ENCODE results near the gene PSMG4.
A peak's percentile ranks its signal among the peaks of the same experiment; 100 is the strongest.
"Not testable (repeated sequence)": the region's sequence is repeated elsewhere in the genome, so short reads cannot be mapped to it uniquely, and the experiment has no call there.

The PSMG4 gene

DNA sequence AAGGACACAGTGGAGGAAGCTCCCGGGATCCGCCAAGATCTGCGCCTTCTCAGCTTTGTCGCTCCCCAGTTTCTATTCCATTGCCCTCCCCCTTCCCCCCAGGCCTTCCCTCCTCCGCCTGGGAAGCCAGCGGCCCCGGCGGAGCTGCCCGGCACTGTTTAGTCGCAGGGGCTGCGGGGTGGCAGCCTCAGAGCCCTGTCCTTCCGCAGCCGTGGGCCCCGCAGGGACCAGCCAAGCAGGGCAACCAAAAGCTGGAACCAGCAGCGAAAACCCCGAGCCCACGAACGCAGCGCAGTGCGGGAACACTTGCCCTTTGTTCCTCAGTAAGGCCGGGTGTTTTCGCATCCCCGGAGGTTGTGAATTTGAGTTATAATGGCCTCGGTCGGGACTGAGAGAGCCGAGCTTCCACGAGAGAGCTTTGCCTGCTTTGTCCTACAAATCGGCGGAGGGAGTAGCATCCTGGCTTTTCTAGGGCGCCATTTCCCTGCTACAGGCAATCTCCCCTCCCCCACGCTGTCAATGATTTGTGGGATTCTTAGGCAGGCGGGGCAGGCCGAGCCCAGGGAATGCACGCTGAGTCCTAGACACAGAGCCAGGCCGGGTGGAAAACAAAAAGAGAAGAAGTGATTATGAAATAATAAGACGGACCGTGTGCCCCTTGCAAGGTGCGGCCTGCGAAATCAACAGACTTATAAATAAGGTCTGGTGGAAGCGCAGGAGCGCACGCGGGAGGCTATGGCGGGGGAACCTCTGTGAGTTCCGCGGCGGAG is 27.3 kb upstream of the PSMG4 start:
- DNase-seq, result no peak

DNA sequence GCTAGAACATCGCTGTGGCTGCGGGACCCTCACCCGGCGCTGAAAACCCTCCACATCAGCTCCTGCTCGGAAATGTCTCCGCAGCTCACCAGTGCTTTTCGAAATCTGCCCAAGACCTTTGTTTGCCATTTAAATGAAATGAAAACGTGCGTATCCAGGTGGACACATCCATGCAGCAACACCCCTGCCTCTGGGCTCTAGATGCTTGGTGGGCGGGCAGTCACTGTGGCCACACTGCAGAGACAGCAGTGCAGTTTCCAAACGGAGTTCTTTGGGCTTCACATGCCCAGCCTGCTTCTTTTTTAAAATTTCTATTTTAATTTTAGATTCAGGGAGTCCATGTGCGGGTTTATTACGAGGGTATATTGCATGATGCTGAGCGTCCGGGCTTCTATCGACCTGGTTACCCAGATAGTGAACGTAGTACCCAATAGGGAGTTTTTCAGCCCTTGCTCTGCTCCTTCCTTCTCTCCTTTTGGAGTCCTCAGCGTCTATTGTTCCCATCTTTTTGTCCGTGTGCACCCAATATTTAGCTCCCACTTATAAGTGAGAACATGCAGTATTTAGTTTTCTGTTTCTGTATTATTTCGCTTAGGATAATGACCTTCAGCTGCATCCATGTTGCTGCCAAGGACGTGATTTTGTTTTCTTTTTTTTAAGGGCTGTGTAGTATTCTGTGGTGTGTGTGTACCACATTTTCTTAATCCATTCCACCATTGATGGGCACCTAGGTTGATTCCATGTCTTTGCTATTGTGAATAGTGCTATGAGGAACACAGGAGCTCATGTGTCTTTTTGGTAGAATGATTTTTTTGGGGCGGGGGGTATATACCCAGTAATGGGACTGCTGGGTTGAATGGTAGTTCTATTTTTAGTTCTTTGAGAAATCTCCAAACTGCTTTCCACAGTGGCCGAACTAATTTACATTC is 26.5 kb upstream of the PSMG4 start:
- no peak for DNase-seq

DNA sequence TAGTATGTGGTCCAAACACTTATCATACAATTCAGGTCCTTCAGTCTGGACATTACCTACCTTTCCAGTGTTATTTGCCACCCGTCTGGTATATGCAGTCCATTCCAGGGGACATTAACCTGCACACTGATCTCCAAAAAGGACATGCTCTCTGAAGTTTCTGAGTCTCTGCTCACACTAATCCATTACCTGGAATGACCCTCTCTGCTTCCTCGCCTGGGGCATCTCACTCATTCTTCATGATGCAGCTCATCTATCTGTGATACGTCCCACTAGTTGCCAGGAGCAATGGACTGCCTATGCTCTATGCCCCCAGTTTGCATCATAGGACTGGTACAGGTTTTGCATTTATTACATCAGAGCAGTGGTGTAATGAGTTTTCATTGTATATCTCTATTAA is 25.4 kb upstream of the PSMG4 start:
- DNase-seq, result no peak

DNA sequence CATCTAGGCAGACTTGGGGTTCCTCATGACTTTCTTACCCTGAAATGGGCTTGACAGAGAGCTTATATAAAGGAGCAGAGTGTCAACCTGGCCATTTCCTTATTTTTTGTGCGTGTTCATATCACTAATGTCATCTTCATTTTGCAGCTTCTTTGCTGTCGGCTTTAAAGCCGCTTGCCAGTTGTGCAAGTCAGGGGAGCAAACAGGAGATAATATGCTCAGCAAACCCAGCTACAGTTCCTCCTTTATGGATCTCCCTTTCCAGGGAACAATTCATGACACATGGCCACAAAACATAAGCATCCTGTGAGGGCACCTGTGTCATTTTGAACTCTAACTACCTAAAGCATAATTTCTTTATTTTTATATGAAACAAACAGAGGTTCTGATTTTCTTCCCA is 24.8 kb upstream of the PSMG4 start:
- DNase-seq, result no peak

DNA sequence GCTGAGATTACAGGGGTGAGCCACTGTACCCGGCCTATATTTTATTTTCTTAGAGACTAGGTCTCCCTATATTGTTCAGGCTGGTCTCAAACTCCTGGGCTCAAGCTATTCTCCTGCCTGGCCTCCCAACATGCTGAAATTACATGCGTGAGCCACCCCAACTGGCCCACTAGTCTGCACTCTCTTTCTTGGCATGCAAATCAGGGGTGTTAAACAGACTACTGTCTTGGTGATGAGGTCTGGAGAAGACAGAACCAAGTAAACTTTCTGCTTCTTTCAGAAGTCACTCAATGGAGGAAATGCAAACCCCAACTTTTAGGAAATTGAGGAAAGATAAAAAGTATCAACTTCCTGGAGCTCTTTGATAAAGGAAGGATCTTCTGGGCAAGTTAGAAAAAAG is 23.3 kb upstream of the PSMG4 start:
- DNase-seq, result no peak

DNA sequence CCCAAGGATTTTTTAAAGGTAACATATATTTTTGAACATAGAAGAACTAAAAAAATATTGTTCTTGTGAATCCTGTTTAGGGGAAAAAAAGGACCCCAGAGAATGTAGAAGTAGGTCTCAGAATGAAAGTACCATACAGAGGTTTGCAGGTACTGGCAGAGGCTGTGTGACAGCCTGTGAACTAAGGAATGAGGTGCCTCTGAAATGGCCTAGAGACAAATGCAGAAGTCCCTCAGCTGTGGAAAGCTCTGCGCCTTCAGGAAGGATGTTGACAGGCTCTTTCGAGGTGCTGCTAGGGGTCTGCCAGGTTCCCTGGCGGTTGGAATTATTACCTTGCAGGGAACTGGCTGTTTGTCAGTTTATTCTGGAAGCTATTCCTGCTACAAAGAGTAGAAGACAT is 22.7 kb upstream of the PSMG4 start:
- no peak for DNase-seq

DNA sequence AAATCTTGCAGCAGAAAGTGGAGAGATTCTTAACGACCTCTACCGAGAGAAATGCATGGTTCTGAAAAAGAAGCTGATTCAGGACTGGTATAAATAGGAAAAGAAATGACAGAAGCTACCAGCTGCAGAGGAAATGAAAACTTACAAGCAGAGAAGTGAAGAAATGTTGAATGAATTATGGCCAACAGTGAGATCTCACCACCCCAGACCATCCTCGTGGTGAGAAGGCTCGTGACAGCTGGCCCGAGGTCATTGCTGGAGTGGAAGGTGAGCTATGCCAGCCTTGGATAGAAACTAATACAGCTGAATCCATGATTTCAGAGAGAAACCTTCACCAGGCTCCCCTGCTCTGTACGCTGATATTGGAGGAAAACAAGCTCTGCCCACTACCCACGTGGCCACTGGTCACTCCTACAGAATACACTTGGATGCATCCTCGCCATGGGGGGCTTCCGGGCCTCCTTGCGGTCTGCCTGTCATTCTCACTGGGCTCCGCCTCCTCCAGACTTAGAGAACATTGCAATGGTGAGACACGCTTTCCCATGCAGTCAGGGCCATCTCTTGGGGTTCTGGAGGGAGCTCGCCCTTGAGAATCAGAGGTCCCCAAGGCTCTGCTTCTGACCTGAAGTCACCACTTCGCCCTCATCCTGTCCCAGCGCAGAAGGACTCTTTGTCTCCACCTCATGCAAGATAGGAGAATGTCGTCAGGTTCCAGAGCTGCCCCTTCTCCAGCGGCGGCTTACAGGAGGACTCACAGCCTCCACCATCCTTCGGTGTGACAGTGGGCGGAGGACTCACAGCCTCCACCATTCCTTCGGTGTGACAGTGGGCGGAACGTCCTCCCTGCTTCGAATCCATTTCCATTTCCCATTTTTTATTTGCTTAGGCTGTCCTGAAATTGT is 20.7 kb upstream of the PSMG4 start:
- DNase-seq, result no peak

DNA sequence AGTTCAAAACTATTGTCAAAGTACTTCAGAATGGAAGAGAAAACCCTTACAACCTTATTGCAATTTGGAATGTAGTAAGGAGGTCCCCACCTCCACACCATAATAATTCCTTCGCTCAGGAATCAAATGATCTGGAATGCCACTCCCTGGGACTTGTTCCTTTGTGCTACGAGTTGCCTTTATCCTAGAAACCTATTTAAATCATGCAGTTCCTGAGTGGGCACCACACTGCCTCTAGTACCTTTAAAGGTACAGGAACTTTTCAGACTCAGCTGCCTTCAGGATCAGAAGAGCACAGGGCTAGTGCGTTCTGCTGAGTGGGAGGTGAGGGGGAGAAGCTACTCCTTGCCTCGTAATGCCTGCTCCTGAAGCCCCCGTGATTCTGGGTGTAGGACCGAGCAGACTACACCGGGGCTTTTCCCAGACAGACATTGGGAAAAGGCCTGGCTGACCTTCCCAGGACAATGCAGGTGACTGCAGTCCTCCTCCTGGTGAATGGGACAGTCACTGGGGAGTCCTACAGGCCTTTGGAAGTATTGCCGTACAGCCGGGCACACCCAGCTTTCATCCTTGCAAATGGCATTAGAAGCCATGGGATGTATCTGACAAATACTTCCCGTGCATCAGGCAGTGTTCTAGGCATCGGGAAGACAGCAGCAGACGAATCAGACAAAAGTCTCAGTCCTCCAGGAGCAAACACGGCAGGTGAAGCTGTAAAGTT is 19.5 kb upstream of the PSMG4 start:
- DNase-seq, result no peak

DNA sequence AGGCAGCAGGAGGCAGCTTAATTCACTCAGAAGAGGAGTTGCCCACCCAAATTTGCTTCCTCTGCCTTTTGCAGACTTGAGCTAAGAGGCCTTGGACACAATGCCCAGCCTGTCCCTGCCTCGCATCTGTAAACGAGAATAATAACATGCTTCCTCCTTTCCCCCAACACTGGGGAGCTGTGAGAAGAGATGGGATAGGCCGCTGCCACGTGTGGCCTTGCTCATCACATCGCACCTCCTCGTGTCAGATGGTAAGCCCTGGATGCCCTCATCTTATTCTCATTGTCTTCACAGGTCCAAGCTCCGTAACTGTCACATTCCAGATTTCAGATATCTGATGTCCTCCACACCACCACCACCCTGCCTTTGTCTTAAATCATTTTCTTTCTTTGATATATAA is 18.2 kb upstream of the PSMG4 start:
- DNase-seq, result no peak

DNA sequence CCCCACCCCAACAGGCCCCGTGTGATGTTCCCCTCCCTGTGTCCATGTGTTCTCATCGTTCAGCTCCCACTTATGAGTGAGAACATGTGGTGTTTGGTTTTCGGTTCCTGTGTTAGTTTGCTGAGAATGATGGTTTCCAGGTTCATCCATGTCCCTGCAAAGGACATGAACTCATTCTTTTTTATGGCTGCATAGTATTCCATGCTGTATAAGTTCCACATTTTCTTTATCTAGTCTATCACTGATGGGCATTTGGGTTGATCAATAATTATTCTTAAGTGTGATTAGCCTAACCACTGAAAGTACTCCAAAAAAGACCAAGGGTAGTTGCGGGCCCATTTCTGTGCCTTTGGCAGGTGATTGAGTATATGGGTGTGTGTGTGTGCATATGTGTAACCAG is 17.0 kb upstream of the PSMG4 start:
- DNase-seq, result not testable (repeated sequence)

DNA sequence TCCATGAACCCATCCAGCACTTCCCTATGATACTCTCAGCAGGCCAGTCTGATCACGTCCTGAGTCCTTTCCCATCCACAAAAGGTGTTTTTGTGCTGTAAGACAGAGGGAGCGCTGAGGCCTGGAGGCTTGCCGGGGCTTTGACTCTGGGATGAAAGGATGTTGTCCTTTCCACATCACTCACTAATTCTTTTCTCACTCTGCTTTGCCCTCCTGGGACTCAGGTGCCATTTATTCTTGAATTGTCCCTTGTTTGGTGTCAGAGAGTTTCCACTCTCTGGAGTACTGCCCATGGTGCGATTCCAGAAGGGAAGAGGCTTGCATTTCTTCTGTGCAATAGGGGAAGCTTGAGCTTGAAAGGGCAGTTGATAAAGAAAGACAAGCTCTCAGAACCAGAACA is 16.0 kb upstream of the PSMG4 start:
- DNase-seq, result no peak

DNA sequence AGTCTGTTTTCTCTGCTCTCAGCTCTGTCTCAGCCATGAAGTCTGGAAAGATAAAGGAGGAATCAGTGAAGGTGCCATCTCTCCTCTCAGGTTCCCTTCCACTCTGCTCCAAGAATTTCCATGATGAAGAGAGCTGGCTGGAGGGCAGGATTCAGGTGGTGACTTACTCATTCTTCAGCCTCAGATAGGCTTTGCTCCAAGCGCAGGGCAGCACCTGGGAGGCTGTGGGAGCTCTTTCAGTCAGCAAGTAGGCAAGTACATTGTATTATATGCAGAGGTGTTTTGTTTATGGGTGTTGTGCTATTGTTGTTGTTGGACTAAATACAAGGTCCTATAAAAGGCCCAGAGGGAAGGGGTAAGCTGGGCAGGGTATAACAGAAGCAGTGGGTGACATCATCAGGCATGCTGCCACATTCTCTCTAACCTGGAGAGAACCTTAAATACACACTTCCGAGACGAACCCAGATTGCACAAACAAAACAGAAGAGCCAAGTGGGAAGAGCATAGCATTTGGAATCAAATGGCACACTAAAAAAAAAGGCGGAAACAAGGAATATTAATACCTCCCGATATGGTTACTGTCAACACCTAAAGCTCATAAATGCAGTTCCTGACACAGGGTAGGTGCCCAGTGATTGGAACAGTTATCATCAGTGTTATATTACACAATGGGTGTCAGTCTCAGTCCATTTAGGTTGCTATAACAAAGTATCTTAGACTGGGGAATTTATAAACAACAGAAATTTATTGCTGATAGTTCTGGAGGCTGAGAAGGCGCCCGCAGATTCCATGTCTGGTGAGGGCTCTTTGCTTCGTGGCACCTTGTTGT is 14.5 kb upstream of the PSMG4 start:
- DNase-seq, result no peak

DNA sequence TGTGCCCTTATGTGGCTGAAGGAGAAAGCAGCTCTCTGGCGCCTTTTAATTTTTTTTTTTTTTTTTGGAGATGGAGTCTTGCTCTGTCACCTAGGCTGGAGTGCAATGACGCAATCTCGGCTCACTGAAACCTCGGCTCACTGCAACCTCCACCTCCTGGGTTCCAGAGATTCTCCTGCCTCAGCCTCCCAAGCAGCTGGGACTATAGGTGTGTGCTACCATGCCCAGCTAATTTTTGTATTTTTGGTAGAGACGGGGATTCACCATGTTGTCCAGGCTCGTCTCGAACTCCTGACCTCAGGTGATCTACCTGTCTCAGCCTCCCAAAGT is 13.9 kb upstream of the PSMG4 start:
- DNase-seq, result not testable (repeated sequence)

DNA sequence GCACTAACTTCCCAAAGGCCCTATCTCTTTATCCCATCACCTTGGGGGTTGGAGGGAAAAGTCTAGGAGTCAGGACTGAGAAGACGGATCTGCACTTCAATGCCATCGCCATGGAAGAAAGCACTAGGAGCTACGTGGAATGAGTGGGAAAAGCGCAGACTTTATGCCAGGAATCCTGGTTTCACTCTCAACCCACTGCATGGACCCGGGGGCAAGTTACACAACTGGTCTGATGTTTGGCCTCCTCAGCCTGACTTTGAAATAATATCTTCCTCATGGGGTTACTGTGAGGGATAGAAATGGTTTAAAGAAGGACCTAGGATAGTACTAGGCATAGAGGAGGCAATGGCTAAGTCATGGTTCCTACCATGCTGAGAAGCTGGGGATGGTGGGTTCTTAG is 13.5 kb upstream of the PSMG4 start:
- no peak for DNase-seq

DNA sequence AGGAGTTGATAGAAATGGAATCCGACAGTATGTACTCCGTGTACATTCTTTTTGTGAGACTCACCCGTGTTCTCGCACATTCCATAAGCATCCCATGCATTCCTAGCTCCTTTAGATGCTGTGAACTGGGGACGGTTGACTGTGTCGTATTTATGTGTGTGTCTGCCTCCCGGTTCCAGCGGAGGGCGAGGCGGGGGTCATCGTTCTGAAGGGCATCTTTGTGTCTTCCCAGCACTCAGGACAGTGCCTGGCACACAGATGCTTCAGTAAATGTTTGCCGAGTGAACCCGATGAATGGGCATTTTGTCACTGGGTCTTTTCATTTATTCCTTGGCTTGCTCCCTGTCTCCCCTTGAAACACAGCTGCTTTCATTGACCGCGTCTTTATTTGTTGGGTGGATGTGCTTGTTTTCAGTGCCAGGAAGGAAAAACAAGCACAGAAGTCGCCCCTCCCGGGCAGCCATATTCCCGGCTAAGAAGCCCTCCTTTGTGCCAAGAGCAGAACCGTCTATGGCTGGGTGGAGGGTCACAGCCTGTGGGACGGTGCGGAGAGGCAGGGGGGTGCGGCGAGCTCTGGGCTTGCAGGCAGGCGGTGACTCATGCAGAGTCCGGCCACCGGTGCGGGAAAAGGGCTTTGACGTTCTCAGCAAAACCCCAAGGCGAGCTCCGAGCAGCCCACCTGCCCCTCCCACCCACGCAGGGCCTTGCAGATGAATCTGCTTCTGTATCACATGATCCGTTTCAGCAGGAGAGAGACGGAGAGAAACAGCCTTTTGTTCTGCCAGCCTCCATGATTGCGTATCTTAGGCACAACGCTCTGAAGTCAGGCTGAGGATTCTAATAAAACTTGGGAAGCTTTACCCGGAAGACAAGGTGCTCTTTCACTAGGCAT is 11.2 kb upstream of the PSMG4 start:
- no peak for DNase-seq

DNA sequence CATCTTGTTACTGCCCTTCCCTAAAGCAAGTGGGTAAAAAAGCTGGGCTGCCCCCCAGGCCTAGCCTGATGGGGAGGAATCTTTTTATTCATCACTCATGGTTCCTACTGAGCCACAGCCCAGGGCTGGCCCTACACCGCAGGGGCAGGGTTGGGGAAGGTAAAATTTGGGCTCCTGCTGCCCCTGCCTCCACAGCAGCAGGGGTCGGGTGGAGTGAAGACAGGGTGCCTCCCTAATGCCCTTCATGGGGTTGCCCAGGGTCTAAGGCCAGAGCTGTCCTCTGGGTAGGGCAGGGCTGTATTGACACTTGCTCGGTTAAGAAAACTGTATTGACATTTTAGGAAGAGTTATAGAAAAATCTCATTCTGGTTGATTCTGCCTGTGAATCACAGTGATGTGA is 8.9 kb upstream of the PSMG4 start:
- DNase-seq, result no peak

DNA sequence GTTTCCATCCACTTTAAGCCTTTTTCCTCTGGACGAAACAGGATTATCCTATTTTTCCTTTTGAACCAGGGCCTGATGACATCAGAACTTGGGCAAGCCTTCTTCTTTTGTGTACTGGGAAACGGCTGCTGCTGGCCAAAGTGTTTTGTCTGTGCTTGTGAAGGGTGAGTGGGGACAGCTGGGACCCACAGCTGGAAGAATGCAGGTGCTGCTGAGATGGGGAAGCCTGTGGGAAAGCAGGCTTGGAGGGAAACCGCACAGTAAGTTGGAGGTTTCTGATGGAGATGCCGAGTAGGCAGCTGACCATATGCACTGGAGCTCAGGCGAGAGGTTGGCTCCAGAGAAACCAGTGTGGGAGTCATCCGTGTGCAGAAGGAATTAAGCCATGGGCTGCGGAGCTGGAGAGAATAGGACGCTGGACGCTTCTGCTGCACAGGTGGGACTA is 8.5 kb upstream of the PSMG4 start:
- DNase-seq, result no peak

DNA sequence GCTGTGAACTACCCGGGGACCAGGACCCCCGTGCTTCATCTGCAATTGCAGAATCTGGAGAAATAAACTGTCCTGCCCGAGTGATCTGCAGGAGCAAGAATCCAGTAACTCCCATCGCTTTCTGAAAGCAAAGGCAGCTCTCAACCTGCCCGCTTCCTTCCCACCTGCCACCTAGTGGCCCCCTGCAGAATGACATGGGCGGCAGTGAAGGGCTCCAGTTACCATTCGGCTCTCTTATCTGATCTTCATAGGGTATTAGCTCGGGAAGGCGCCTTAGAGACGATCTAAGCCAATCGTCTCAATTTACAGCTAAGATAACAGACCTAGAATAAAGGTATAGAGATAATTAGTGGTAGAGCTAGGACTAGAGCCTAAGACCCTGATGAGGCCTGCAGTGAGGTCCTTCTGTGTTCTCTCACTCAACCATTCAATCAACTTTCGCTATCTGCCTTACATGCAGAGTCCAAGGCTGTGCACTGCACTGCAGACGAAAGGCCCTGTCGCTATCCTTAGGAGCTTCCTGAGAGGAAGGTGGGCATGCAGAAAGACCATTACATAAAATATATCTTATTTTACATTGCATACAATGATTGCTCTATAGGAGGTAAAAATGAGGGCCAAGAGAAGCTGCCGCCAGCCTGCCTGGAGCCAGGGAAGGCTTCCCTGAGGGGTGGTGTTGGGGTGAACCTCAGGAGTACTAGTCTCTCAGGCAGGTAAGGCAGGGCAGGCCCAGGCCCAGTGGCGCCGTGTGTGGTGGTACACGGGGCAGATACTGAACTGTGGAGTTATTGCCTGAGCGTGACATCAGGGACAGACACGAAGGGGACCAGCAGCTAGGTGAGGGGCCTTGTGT is 7.1 kb upstream of the PSMG4 start:
- DNase-seq, result peak; percentile 80

DNA sequence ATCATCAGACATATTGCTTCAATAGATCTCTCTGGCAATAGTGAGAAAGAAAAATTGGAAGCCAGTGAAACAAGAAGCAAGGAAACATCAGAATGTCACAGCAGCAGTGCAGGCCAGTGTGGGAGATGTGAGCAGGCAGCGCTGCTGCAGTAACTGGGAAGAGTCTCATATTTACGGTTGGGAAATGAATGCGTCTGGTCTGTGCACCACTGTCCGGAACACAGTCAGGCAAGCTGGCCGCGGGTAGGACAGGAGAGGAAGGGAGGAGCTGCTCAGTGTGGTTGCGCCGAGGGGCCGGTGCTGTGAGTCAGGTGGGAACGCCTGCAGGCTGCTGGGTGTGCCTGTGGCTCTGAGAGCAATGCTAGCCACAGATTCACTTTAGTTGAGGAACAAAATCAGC is 6.4 kb upstream of the PSMG4 start:
- no peak for DNase-seq
